Breast epithelium (tissue), 4 donors: Measurements from ENCODE around the gene TTC27. TPM values are rescaled to one million over a fixed set of nuclear protein-coding genes. Genes with fewer than 3 reads are reported as not detected.

Experiments used
- DNase-seq, 2 donors: peaks; one replicate each; pipeline ENCODE4 v3.0.0-alpha.2; 2019; ENCODE audit warnings: low spot score in 2 of 2
- H3K27ac ChIP-seq, 2 donors: fragments of 200-600 bp; sonication (generic) in 1 of 2; one replicate each; pipeline ENCODE4 v1.5.1; 2016 to 2019; ENCODE audit warnings: mild to moderate bottlenecking in 1 of 2
- H3K27me3 ChIP-seq, 2 donors: fragments of 200-600 bp; sonication (generic) in 1 of 2; one replicate each; pipeline versions ENCODE4 v1.5.1 to v1.6.0; 2017 to 2019; ENCODE audit warnings: control low read depth in 1 of 2, mild to moderate bottlenecking in 1 of 2
- H3K36me3 ChIP-seq: fragments of 200-600 bp; one replicate; pipeline ENCODE4 v1.5.1; 2019
- H3K4me1 ChIP-seq, 2 donors: fragments of 200-600 bp; sonication (generic); one replicate each; pipeline ENCODE4 v1.5.1; 2016 to 2019; ENCODE audit warnings: control low read depth in 1 of 2
- H3K4me3 ChIP-seq, 3 donors: fragments of 200-600 bp; sonication (generic); 1 replicate in 2 of 3; 2 replicates in 1 of 3; pipeline ENCODE4 v1.5.1; 2016 to 2019; ENCODE audit warnings: mild to moderate bottlenecking in 3 of 3, moderate library complexity in 2 of 3
- H3K9me3 ChIP-seq, 2 donors: fragments of 200-600 bp; sonication (generic) in 1 of 2; one replicate each; pipeline ENCODE4 v1.5.1; 2016 to 2019; ENCODE audit warnings: control low read depth in 1 of 2
- POLR2A ChIP-seq: fragments of 450-650 bp; IDR thresholded peaks from one replicate; pipeline ENCODE4 v1.6.1; 2016; ENCODE audit warnings: antibody characterized with exemption, mild to moderate bottlenecking, moderate library complexity
- POLR2AphosphoS5 ChIP-seq, 3 donors: sonication (generic); formaldehyde crosslinking; IDR thresholded peaks; one replicate each; pipeline ENCODE4 v1.6.1; 2017; ENCODE audit warnings: antibody characterized with exemption in 3 of 3
- intact Hi-C: fragments of 100-400 bp; cut with DNase I; formaldehyde crosslinking; loops from one replicate; pipeline ENCODE4 v1.15.1; 2023; ENCODE audit warnings: low total_unique reads
- total RNA-seq, 3 donors: library from RNA; depleted of rRNA; stranded (reverse); fragments of >200 nt; gene quantifications; one replicate each; pipeline ENCODE4 v1.1.0, GENCODE V29; 2016
- TF ChIP-seq, protein P1 (sequence below), 3 donors: fragments of 450-650 bp; IDR thresholded peaks; one replicate each; pipeline ENCODE4 v1.5.1; 2016 to 2017; ENCODE audit warnings: antibody characterized with exemption in 3 of 3, mild to moderate bottlenecking in 3 of 3, moderate library complexity in 3 of 3

The TTC27 gene
- total RNA-seq, 3 donors from 2014 or later: 16.5 to 29.6 (median 19.0) TPM

- intact Hi-C loops: no loop called here
- H3K27me3 ChIP-seq: no peaks in the 10 kb centered on the region
- H3K36me3 ChIP-seq: no peaks in the 10 kb centered on the region
- no peaks in the 10 kb centered on the region for H3K4me1 ChIP-seq
- TF ChIP-seq POLR2AphosphoS5 (IDR thresholded peaks at IDR 0.05): no peak
- no peak for TF ChIP-seq POLR2A
- TF ChIP-seq, protein P1, sequence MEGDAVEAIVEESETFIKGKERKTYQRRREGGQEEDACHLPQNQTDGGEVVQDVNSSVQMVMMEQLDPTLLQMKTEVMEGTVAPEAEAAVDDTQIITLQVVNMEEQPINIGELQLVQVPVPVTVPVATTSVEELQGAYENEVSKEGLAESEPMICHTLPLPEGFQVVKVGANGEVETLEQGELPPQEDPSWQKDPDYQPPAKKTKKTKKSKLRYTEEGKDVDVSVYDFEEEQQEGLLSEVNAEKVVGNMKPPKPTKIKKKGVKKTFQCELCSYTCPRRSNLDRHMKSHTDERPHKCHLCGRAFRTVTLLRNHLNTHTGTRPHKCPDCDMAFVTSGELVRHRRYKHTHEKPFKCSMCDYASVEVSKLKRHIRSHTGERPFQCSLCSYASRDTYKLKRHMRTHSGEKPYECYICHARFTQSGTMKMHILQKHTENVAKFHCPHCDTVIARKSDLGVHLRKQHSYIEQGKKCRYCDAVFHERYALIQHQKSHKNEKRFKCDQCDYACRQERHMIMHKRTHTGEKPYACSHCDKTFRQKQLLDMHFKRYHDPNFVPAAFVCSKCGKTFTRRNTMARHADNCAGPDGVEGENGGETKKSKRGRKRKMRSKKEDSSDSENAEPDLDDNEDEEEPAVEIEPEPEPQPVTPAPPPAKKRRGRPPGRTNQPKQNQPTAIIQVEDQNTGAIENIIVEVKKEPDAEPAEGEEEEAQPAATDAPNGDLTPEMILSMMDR (IDR thresholded peaks at IDR 0.05): no peak
- H3K4me3 ChIP-seq: no peak overlapping the region
- no peak overlapping the region for H3K27ac ChIP-seq
- DNase-seq: no peak
- H3K9me3 ChIP-seq: no peaks in the 10 kb centered on the region
Observed at GRCh38 chr2:32802877-32803276, 175.0 kb downstream of the TTC27 start.

DNA sequence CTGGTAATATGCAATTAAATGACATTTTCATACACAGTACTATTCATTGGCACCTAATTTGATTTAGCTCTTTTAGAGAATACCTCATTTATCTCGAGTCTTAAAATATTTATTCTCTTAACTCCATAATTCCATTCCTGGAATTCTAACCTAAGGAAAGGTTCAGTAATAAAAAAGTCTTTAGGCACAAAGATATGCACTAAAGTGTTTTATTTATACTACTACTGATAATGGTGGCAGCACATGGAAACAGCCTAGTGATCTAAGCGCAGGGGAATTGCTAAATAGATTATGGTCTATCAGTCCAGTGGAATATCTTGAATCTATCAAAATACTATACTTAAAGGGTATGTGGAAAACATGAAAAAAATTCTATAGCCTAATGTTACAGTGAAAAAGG is 176.4 kb downstream of the TTC27 start:
- TF ChIP-seq, protein P1 (IDR thresholded peaks at IDR 0.05): no peak
- TF ChIP-seq POLR2AphosphoS5 (IDR thresholded peaks at IDR 0.05) (no peak), POLR2A (no peak)
- H3K27ac ChIP-seq: no peak overlapping the region
- H3K4me3 ChIP-seq: no peak overlapping the region
- H3K4me1 ChIP-seq: no peaks in the 10 kb centered on the region
- DNase-seq: no peak
- no peaks in the 10 kb centered on the region for H3K36me3 ChIP-seq
- intact Hi-C loops: no loop called here
- no peaks in the 10 kb centered on the region for H3K27me3 ChIP-seq
- no peaks in the 10 kb centered on the region for H3K9me3 ChIP-seq

DNA sequence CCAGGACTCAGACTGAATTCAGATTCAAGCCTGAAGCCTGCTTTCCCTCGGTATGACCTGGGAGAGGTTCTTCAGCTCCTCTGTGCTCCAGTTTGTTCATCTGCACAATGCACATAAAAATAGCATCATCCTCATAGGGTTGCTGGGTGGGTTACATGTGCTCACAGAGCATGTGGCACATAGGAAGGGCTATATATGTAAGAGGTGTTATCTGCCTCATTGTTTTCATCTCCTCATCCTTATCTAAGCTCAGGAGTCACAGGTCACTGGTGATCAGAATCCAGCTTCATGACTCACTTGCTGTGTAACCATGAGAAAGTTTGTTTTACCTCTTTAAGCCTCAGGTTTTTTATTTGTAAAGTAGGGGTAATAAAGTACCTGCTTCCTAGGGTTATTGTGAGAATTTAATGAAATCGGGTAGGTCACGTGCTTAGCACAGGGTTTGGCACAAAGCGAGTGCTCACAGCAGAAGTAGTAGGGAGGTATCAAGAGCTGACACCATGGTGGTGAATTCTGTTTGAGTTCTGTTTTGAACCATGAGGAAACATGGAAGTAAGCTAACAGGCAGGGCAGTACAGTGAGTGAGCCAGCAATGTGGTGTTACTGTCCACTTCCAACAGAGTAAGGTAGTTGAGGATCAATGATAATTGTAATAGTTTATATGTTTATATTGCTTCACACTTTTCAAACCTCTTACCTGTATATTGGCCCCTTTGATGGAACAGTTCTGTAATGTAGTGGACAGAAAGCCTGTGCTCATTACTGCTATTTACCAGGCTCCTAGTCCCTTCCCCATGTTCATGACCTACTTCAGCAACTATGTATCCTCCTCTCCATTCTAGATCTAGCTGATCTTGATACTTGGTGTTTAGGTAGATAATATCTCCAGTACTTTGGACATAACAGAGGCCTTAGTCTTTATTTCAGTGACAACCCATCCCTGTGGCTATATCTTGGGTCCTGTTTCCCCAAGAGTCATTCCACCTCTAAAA is 177.6 kb downstream of the TTC27 start:
- intact Hi-C loops: no loop called here
- Histone ChIP-seq H3K27ac (no peak overlapping the region), H3K4me1 (no peaks in the 10 kb centered on the region), H3K9me3 (no peaks in the 10 kb centered on the region), H3K36me3 (no peaks in the 10 kb centered on the region), H3K27me3 (no peaks in the 10 kb centered on the region), H3K4me3 (no peak overlapping the region)
- TF ChIP-seq POLR2A: no peak
- TF ChIP-seq, protein P1 (IDR thresholded peaks at IDR 0.05): no peak
- no peak for TF ChIP-seq POLR2AphosphoS5 (IDR thresholded peaks at IDR 0.05)
- no peak for DNase-seq

DNA sequence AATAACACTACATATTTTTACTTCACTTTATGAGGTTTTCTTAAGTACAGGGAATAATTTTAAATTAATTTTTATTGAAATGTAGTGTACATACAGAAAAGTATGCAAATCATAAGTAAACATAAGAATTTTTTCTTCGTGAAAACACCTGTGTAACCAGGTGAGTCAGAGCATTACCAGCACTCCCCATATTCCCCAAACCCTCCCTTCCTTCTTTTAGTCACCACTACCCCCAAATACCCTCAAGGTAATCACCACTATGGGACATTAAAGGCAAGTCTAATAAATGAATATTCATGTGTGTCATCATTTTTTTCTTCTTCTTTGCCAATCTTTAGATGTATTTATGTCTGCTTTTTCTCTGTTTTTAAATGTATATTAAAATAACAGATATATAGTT is 179.0 kb downstream of the TTC27 start:
- no peak overlapping the region for H3K4me3 ChIP-seq
- intact Hi-C loops: no loop called here
- H3K36me3 ChIP-seq: no peaks in the 10 kb centered on the region
- no peaks in the 10 kb centered on the region for H3K27me3 ChIP-seq
- DNase-seq: no peak
- no peak for TF ChIP-seq POLR2AphosphoS5 (IDR thresholded peaks at IDR 0.05)
- TF ChIP-seq, protein P1 (IDR thresholded peaks at IDR 0.05): no peak
- no peak for TF ChIP-seq POLR2A
- H3K4me1 ChIP-seq: no peaks in the 10 kb centered on the region
- H3K9me3 ChIP-seq: no peaks in the 10 kb centered on the region
- no peak overlapping the region for H3K27ac ChIP-seq

DNA sequence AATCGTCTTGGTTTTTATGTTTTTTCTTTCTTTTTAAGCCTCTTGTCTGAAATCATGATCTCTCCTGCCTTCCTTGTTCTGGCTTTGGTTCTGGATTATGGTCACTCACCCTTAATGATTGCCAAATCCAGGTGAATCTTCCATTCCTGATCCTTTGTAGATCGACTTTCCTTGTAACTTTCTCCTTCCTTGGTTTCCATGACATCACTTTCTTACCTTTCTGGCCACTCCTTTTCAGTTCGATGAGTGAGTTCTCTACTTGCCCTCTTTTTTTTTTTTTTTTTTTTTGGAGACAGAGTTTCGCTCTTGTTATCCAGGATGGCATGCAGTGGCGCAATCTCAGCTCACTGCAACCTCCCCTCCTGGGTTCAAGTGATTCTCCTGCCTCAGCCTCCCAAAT is 179.8 kb downstream of the TTC27 start:
- no peaks in the 10 kb centered on the region for H3K9me3 ChIP-seq
- no peaks in the 10 kb centered on the region for H3K27me3 ChIP-seq
- DNase-seq: no peak
- H3K4me1 ChIP-seq: no peaks in the 10 kb centered on the region
- H3K4me3 ChIP-seq: no peak overlapping the region
- intact Hi-C loops: no loop called here
- no peak for TF ChIP-seq POLR2A
- TF ChIP-seq, protein P1 (IDR thresholded peaks at IDR 0.05): no peak
- no peak for TF ChIP-seq POLR2AphosphoS5 (IDR thresholded peaks at IDR 0.05)
- no peaks in the 10 kb centered on the region for H3K36me3 ChIP-seq
- no peak overlapping the region for H3K27ac ChIP-seq
